ENCODE results near the gene FAM83G. TPM values are rescaled to one million over a fixed set of nuclear protein-coding genes. Genes with fewer than 3 reads are reported as not detected.

FAM83G gene
- total and polyA plus RNA-seq, 2 donors (not counting 3 experiments of a cell fraction or from before 2014, with no cell fraction given), result 7.0 to 10.9 TPM

DNA sequence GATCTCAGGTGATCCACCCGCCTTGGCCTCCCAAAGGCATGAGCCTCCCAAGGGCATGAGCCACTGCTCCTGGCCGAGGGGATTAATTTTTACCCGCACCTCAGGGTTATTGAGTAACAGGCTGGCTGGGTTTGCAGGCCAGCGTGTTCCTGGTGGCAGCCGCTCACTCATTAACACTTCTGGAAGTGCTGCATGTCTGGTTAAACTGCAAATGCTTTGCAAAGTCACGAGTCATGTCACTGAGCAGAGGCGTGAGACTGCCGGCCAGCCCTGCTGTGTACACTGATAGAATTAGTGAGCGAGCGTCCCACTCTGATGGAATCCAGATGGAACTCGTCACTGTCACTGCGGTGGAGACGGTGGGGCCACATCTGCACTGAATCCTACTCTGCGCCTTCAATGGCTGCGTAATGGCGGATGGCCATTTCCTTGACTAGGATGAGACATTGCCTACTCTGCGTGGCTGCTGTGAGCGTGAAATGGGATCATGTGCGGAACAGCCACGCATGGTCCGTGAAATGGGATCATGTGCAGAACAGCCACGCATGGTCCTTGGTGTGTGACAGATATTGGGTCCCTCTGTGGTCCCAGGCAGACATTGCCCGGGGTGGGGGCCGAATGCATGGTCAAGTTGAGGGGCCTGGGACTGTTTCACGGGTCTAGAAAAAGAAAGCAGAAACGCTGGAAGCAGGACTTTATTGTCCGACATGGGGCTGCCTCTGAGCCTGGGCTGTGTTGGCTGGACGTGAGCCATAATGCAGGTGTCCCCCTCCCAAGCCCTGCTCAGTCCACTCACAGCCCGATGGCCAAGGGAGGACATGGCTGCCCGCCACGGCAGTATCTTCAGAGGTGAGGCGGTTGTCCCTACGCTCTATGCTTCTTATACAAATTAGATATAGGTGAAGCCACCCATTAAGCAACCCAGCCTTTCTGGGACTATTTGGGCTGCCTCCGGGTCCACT is 53.3 kb downstream of the FAM83G start:
- H3K36me3 ChIP-seq (ENCODE audit: control insufficient read depth in 2 of 2, extremely low read depth in 1 of 2, insufficient read depth in 2 of 2, low read length in 2 of 2), result no peaks in the 10 kb centered on the region
- dilution Hi-C loops (cut with MboI; ENCODE audit: extremely low pct_ligation_motif_present, low sequenced_read_pairs) (no loop called here), intact Hi-C loops (cut with micrococcal nuclease) (no loop called here)
- H3K4me1 ChIP-seq (ENCODE audit: control insufficient read depth, extremely low read depth, insufficient read depth, low read length), result no peaks in the 10 kb centered on the region
- H3K27ac ChIP-seq (ENCODE audit: insufficient read depth, low read depth, low read length), result no peak overlapping the region
- no peak for DNase-seq (ENCODE audit: low read depth, low spot score)
- CTCF ChIA-PET, result interaction anchor here (0.8 to 2.1 kb wide), 4 partner anchors 10 to 134 kb away, joined by 3 to 11 read pairs (median 6); no protein-coding TSS in a partner anchor
- no peaks in the 10 kb centered on the region for H3K9me3 ChIP-seq (replicated peaks; ENCODE audit: control insufficient read depth, insufficient read depth, low read length)
- no peak overlapping the region for H3K9ac ChIP-seq (replicated peaks; ENCODE audit: extremely low read depth, insufficient read depth, low read length)
- H2AFZ ChIP-seq (ENCODE audit: low read depth, low read length), result no peak overlapping the region
- H3K4me2 ChIP-seq (ENCODE audit: insufficient read depth, low read length), result no peak overlapping the region
- H3K27me3 ChIP-seq (ENCODE audit: control insufficient read depth in 2 of 2, insufficient read depth in 2 of 2, low read length in 2 of 2), result peaks cover 3 to 16% of the 10 kb centered on the region in 2 experiments
- H4K20me1 ChIP-seq (replicated peaks; ENCODE audit: control insufficient read depth, extremely low read depth, insufficient read depth, low read length), result no peaks in the 10 kb centered on the region
- H3K79me2 ChIP-seq (ENCODE audit: control insufficient read depth, insufficient read depth, low read length), result no peaks in the 10 kb centered on the region
- H3K9me1 ChIP-seq (replicated peaks; ENCODE audit: control insufficient read depth, extremely low read depth, insufficient read depth, low read length), result no peaks in the 10 kb centered on the region
- BruUV-seq (replicated peaks), result no TSS peak
- TF ChIP-seq, protein P1, sequence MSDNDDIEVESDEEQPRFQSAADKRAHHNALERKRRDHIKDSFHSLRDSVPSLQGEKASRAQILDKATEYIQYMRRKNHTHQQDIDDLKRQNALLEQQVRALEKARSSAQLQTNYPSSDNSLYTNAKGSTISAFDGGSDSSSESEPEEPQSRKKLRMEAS (IDR thresholded peaks at IDR 0.05; ENCODE audit: insufficient read depth, insufficient read length), result no peak
- FAIRE-seq, result no peak
- POLR2A ChIA-PET, result no interaction called here
- no peak overlapping the region for H3K4me3 ChIP-seq (replicated peaks in 1 of 3; ENCODE audit: insufficient read depth in 1 of 3, low read depth in 1 of 3, low read length in 3 of 3)

- no peak for TF ChIP-seq POLR2A (IDR thresholded peaks at IDR 0.05; ENCODE audit: low read depth, low read length)
- no peak for TF ChIP-seq CTCF (IDR thresholded peaks at IDR 0.05; ENCODE audit: extremely low read depth in 1 of 2, insufficient read depth in 1 of 2, low read depth in 1 of 2, low read length in 2 of 2)
- TF ChIP-seq, protein P1 (IDR thresholded peaks at IDR 0.05; ENCODE audit: insufficient read depth, insufficient read length), result no peak
- TF ChIP-seq MYC (IDR thresholded peaks at IDR 0.05; ENCODE audit: low read depth, low read length), result no peak
- no peak for TF ChIP-seq FOS (IDR thresholded peaks at IDR 0.05; ENCODE audit: borderline replicate concordance, insufficient read depth, low read length)
- TF ChIP-seq GATA2 (IDR thresholded peaks at IDR 0.05; ENCODE audit: insufficient read depth, insufficient read length, low read depth, low read length), result no peak
- no peak for TF ChIP-seq JUN (IDR thresholded peaks at IDR 0.05; ENCODE audit: borderline replicate concordance, insufficient read depth, insufficient read length, low read depth)
- no peak for TF ChIP-seq POLR2AphosphoS5 (IDR thresholded peaks at IDR 0.05; ENCODE audit: insufficient read depth, low read depth, low read length)
- TF ChIP-seq EZH2 (IDR thresholded peaks at IDR 0.05; ENCODE audit: borderline replicate concordance, low read depth, low read length, severe bottlenecking), result no peak
- FAIRE-seq, result no peak
- Histone ChIP-seq H3K79me2 (ENCODE audit: control insufficient read depth, insufficient read depth, low read length) (no peaks in the 10 kb centered on the region), H3K9ac (replicated peaks; ENCODE audit: extremely low read depth, insufficient read depth, low read length) (no peak overlapping the region), H2AFZ (ENCODE audit: low read depth, low read length) (no peak overlapping the region), H3K36me3 (ENCODE audit: control insufficient read depth in 2 of 2, extremely low read depth in 1 of 2, insufficient read depth in 2 of 2, low read length in 2 of 2) (no peaks in the 10 kb centered on the region), H3K9me1 (replicated peaks; ENCODE audit: control insufficient read depth, extremely low read depth, insufficient read depth, low read length) (no peaks in the 10 kb centered on the region), H4K20me1 (replicated peaks; ENCODE audit: control insufficient read depth, extremely low read depth, insufficient read depth, low read length) (no peaks in the 10 kb centered on the region), H3K27me3 (ENCODE audit: control insufficient read depth in 2 of 2, insufficient read depth in 2 of 2, low read length in 2 of 2) (peaks cover 8 to 22% of the 10 kb centered on the region in 2 experiments), H3K4me3 (replicated peaks in 1 of 3; ENCODE audit: insufficient read depth in 1 of 3, low read depth in 1 of 3, low read length in 3 of 3) (no peak overlapping the region), H3K4me2 (ENCODE audit: insufficient read depth, low read length) (no peak overlapping the region), H3K4me1 (ENCODE audit: control insufficient read depth, extremely low read depth, insufficient read depth, low read length) (no peaks in the 10 kb centered on the region), H3K27ac (ENCODE audit: insufficient read depth, low read depth, low read length) (no peak overlapping the region), H3K9me3 (replicated peaks; ENCODE audit: control insufficient read depth, insufficient read depth, low read length) (no peaks in the 10 kb centered on the region)
- CTCF ChIA-PET, result interaction anchor here (2.1 kb wide), 1 partner anchor 11 kb away, joined by 11 read pairs; no protein-coding TSS in a partner anchor
- DNase-seq (ENCODE audit: low read depth, low spot score), result no peak
- POLR2A ChIA-PET, result no interaction called here
- dilution Hi-C loops (cut with MboI; ENCODE audit: extremely low pct_ligation_motif_present, low sequenced_read_pairs), result no loop called here
- no TSS peak for BruUV-seq (replicated peaks)
- intact Hi-C loops (cut with micrococcal nuclease), result no loop called here
These were observed 54.2 kb downstream of the FAM83G start for GRCh38 chr17:18950346-18950745.

All from endothelial cell of umbilical vein (primary cell).